DMS53 treated with DMSO at 0.1 percent for 48 hours (cell line): ENCODE data around the gene LIPE.

Experiments
- DNase-seq: peaks from one replicate; lab custom pipeline; 2025; ENCODE audit not compliant: unreplicated experiment; lab: John Stamatoyannopoulos, UW

LIPE gene

DNA sequence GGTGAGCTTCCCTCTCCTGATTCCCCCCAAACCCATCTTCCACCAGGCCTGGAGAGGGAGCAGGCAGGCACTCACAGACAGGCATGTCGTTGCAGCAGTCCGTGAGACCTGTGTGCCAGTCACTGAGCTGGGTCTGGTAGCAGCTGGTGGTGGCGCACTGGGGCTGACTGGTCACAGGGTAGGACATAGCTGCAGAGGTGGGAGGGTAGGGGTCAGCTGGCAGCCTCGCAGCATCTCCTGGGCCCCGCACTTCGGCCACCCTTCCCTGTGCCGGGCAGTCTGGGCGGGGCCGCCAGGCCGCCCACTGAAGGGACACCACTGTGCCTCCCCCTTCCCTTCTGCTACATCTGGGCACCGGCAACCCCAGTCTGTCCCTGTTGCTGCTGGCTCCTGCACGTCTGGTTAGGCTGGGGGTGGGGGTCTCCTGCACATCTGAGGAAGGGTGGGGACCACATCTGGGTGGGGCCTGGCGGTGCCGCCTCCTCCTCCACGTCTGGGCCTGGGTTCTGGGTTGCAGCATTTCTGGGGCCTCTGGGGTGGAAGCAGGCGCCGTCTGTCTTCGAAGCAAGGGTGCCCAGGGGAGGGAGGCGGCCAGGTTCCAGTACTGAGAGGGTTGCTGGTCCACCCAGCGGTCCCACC lies 38.2 kb downstream of the LIPE start:
- DNase-seq, result no peak

DNA sequence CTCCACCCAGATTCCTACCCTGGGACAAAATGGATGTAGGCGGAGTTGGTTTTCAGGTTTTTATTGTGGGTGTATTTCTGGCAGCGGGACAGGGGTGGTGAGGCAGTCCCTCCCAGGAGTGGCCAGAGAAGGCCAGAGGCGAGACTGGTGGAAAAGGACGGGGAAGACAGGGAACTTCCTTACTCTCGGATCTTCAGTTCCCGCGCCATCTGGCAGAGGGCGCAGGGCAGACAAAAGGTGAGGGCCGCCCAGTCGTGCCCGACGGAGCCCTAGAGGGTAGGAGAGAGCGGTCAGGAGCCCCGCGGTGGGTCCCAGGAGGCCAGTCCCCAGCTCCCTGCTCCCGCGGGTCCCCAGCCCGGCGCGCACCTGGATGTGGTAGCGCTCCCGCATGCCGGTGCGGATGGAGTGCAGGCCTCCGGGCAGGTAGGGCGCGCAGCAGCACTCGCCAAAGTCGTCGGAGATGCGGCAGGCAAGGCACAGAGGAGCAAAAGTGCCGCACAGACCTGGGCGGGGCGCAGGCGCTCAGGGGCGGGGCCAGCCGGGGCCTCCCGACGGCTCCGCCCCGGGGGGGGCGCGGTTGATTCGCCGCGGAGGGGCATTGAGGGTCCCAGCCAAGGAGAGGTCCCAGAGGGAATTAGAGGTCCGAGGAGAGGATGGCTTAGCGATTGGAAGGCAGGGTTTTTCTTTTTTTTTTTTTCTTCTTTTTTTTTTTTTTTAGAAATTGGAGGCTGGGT lies 40.0 kb downstream of the LIPE start:
- DNase-seq, result peak; percentile 81

DNA sequence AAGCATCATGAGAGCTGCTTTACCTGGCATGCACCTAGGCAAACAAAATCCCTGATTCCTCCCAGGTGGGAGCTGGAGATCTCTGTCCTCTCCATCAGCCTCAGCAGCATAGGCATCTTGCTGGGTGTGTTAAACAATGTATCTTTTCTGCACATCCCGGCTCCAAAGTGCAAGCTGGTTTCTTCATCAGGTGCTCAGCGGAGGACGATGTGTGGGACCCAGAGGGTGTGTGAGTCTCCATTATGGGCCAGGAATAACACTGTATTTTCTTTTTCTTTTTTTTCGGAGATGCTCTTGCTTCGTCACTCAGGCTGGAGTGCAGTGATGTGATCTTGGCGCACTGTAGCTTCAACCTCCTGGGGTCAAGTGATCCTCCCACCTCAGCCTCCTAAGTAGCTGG lies 47.0 kb downstream of the LIPE start:
- DNase-seq, result no peak

DNA sequence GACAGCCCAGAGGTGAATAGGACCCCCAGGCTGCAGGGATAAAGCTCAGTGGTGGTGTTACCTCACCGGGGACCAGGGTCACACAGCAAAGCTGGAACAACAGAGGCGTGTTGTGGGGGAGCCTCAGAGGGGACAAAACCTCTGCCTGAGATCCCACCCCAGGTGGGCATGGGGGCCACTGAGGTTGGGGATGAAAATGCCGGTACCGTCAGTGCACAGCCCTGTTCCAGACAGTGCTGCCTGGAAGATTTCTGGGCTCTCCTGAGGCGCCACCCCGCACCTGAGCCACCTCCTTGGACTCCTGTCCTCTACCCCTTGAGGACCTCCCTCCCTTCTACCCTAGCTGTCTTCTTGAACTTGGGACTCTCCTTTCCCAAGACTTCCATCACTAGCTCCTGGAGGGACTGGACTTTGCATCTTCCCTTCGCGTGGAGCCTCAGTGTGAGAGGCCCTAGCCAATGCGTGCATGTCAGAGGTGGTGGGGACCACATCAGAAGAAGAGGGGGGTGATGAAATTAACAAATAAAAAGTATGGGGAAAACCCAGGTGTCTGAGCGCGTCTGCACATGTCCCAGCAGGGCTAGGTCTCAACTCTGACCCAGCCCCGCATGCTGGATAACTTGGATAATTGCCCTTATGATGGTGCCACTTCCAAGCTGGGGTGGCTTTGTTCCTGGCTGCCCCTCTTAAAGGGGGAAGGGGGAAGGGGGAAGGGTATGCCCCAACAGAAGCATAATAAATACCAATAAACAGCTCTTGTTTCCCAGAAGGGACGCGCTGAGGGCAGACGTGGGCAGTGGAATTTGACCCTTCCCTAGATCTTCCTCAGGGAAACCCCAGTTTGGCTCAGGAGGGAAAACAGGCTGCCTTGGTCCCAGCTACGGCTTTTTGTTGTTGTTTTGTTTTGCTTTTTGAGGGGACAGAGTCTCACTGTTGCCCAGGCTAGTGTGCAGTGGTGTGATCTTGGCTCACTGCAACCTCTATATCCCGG lies 48.7 kb downstream of the LIPE start:
- no peak for DNase-seq

DNA sequence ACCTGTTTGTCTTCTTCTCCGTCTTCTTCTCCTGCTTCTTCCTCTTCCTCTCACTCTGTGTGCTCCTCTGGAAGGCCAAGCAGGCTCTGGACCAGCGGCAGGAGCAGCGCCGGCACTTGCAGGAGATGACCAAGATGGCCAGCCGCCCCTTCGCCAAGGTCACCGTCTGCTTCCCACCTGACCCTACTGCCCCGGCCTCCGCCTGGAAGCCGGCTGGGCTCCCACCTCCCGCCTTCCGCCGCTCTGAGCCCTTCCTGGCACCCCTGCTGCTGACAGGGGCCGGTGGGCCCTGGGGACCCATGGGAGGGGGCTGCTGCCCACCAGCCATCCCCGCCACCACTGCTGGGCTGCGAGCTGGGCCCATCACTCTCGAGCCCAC lies 51.0 kb downstream of the LIPE start:
- DNase-seq, result no peak

DNA sequence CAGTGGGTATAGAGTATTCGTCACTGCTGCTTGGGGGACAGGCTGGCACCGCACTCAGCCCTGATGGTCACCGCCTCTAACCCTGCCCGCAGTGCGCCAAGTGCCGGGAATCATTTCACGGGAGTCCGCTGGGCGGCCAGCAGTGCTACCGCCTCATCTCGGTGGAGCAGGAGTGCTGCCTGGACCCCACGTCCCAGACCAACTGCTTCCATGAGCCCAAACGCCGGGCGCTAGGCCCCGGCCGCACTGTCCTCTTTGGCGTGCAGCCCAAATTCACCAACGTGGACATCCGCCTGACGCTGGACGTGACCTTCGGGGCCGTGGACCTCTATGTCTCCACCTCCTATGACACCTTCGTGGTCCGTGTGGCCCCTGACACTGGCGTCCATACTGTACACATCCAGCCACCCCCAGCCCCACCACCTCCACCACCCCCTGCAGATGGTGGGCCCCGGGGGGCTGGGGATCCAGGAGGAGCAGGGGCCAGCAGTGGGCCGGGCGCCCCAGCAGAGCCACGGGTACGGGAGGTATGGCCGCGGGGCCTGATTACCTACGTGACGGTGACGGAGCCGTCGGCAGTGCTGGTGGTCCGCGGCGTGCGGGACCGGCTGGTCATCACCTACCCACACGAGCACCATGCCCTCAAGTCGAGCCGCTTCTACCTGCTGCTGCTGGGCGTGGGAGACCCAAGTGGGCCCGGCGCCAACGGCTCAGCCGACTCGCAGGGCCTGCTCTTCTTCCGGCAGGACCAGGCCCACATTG lies 51.6 kb downstream of the LIPE start:
- DNase-seq, result no peak

DNA sequence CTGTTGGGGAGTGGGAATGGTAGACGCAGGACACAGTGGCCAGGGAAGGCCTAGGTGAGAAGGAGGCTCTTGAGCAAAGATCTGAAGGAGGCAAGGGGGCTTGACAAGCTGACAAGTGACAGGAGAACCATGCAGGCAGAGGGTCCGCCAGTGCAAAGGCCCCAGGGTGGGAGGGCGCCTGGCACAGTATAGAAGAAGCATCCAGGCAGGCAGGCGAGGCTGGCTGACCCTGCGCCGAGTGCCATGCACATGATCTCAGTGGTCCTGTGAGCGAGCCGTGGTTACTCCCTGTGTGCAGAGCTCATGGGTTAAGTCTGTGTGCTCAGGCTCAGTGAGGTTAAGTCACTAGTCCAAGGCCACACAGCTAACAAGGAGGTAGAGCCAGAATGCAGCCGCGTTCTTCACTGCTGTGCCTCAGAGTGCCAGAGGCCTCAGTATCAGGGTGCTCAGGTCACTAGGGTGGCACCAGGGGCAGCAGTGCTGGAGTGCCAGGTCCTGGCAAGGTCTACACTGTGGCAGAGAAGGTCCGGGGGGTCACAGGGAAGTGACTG lies 52.3 kb downstream of the LIPE start:
- no peak for DNase-seq

DNA sequence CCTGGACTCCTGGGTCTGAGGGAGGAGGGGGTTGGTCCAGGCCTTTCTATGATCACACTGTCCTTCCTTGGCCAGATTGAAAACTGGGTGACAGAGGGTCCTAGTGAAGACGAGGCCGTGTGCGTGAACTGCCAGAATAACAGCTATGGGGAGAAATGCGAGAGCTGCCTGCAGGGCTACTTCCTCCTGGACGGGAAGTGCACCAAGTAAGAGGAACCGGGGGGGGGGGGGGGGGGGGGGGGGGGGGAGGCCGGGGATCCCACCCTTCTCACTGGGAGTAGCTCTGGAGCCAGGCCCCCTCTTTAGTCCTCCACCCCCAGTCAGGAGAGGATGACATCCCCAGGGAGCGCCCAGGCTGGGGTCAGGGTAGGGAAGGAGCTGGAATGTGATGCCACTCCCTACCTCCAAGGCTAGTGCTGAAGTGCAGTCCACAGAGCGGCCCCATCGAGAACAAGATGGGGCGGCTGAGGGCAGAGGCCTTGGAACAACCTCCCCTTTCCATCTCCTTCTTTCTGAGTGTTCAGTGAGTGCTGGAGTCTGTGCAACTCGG lies 56.5 kb downstream of the LIPE start:
- no peak for DNase-seq

DNA sequence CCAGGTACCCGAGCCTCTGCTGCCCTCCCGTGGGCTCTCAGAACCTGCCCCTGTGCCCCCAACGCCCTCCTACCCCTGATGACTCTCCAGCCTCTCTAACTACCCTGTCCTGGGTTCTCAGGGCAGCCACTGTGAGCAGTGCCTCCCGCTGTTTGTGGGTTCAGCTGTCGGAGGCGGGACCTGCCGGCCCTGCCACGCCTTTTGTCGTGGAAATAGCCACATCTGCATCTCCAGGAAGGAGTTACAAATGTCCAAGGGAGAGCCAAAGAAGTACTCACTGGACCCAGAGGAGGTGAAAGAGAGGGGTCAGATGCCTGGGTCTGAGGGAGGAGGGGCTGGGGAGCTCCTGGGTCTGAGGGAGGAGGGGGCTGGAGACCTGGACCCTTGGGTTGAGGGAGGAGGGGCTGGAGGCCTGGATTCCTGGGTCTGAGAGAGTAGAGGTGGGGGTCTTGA lies 57.1 kb downstream of the LIPE start:
- no peak for DNase-seq

DNA sequence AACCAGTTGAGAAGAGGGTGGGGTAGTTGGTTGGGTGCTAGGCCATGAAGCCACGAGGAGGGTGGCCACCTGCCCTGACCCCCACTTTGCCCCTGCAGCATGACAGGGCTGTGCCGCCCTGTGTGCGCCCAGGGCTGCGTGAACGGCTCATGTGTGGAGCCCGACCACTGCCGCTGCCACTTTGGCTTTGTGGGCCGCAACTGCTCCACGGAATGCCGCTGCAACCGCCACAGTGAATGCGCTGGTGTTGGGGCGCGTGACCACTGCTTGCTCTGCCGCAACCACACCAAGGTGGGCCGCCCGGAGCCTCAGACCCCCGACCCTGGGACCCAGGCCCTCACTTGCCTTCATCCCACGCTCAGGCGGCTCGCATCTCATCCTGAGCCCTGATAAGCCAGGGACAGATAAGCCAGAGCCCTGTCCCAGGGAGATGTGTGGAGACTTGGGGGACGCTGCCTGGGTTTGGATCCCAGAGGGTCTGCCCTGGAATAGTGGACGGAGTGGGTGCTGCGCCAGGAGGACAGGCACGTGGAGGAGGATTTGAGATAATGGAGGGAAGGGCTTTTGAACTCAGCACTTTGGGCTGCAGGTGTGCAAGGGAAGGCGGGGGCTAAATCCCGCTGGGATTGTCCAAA lies 57.6 kb downstream of the LIPE start:
- DNase-seq, result no peak

DNA sequence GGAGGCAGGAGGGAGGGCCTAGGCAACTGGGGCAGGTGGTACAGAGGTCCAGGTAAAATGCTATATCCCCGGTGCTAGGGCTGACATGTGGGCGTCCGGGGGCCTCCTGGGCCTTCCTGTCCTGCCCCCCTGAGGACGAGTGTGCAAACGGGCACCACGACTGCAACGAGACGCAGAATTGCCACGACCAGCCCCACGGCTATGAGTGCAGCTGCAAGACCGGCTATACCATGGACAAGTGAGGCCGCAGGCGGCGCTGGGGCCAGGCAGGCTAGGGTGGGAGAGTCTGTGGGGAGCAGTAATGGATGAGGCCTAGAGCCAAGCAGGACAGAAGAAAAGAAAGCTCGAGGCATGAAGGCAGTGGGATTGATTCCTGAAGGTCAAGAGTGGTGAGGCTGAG lies 58.4 kb downstream of the LIPE start:
- no peak for DNase-seq

DNA sequence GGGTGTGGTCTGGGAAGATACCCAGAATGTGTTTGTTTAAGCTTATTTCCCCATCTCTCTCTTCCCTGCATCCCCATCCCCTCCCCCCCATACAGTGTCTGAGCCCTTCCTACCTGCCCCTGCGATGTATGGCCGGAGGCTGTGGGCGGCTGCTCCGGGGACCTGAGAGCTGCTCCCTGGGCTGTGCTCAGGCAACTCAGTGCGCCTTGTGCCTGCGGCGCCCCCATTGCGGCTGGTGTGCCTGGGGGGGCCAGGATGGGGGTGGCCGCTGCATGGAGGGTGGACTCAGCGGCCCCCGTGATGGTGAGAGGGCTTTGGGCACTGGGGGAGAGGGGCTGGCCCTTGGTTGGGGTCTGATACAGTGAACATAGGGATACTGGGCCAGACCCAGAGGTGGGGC lies 58.8 kb downstream of the LIPE start:
- DNase-seq, result no peak

DNA sequence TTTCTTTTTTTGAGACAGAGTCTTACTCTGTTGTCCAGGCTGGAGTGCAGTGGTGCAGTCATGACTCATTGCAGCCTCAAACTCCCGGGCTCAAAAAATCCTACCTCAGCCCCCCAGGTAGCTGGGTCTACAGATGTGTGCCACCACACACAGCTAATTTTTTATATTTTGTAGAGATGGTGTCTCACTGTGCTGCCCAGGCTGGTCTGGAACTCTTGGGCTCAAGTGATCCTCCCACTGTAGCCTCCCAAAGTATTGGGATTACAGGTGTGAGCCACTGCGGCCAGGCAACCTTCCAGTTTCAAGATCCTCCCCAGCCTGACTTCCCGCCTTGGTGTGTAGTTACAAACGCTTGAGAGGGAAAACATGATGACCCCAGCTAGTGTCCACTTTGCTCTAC lies 59.3 kb downstream of the LIPE start:
- DNase-seq, result no peak

DNA sequence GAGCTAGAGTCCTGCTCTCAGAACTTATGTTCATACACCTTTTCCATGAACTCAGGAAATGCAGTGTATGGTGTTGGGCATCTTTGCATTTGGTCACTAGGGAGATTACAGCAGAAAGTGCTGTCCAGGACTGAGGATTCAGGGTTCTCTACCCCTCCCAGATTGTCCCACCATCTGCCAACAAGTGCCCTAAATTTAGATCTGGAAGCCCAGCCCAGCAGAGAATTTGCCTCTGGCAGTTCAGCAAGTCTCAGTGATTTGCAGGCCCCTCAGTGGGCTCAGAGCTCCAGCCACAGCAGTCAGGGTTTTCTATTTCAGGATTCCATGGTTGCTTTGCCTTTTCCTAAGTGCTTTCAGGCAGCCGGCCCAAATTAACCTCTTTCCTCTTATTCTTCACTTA lies 60.5 kb downstream of the LIPE start:
- no peak for DNase-seq

DNA sequence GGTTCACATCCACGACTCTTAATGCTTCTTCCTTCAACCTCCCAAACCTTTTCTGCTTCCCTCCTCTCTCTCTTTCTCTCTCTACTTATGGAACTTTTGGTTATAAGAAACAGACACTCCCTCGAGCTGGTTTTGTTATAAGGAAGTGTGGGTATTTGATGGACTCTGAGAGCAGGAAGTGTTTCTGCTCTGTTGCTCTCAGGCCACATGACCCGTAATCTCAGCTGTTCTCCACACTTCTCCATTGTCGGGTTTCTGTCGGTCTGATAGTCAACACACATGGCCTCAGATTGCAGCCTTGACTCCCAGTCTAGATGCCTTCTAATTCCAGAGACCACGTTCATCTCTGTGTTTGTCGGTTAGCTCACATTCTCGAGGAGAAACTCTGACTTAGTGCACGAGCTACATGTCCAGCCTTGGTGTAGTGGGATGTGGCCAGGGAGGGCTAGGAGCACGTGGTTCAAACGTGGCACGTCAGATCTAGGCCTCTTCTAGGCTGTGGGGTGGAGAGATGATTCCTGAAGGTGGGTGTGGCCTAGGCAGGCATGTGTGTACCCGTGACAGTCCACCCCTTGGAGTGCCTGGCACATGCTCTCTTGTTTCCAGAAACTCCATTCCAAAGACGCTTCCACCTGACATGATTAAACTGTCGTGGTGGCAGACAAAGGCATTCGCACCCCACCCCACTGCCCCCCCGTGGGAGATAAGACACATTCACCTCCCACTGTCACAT lies 63.4 kb downstream of the LIPE start:
- peak; percentile 5 for DNase-seq

DNA sequence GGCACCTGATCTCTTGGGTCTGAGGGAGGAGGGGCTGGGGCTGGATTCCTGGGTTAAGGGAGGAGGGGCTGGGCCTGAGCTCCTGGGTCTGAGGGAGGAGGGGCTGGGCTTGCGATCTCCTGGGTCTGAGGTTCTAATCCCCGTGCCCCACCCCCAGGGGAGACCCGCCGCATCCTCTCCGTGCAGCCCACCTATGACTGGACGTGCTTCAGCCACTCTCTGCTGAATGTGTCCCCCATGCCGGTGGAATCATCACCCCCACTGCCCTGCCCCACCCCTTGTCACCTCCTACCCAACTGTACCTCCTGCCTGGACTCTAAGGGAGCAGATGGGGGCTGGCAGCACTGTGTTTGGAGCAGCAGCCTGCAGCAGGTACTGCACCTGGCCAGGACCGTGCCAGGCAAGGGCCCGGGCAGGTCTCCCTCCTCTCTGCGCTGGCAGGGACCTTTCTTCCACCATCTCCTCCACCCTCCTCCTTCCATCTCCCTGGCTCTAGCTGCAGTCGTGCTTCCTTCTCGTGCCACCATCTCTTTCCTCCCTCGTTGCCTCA lies 64.2 kb downstream of the LIPE start:
- no peak for DNase-seq

DNA sequence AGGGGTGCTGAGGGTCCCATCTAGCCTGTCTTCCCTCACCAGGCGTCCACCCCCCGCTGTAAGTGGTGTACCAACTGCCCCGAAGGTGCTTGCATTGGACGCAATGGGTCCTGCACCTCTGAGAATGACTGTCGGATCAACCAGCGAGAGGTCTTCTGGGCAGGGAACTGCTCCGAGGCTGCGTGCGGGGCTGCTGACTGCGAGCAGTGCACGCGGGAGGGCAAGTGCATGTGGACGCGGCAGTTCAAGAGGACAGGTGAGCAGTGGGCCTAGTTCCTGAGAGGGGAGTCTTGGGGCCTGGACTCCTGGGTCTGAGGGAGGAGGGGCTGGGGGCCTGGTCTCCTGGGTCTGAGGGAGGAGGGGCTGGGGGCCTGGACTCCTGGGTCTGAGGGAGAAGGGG lies 64.8 kb downstream of the LIPE start:
- DNase-seq, result no peak

DNA sequence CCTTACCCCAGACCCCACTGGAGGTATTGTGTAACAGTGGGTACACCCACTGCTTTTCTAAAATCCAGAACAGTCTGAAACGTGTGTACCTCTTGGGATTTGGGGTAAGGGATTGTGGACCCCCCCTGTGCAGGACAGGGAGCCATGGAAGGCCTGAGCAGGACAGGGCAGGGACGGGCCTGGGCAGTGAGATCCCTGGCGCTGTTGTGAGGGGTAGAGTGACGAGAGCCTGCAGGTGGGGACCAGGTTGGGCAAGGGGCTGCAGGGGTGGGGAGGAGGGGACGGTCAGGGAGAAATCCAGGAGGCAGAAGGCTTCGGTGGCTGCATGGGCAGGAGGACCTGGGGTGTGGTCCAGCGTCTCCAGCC lies 65.7 kb downstream of the LIPE start:
- no peak for DNase-seq
